Trophoblast cell (in vitro differentiated cells and primary cell): ENCODE results near the gene CATSPERE.

ENCODE experiments used
- DNase-seq, 2 donors: peaks; one replicate each; pipeline ENCODE4 v3.0.0-alpha.2; 2016
- H2AFZ ChIP-seq: 2 replicates; pipeline ENCODE4 v1.6.1; 2013; ENCODE audit warnings: low read length, moderate library complexity, mild to moderate bottlenecking; ENCODE audit not compliant: insufficient read depth, poor library complexity
- H2AK5ac ChIP-seq: 2 replicates; pipeline ENCODE4 v1.6.1; 2013; ENCODE audit warnings: mild to moderate bottlenecking, low read length
- H2BK120ac ChIP-seq: 2 replicates; pipeline ENCODE4 v1.6.1; 2013; ENCODE audit warnings: low read length, mild to moderate bottlenecking, moderate library complexity; ENCODE audit not compliant: insufficient read depth, poor library complexity
- H2BK12ac ChIP-seq: 2 replicates; pipeline ENCODE4 v1.6.1; 2013; ENCODE audit warnings: mild to moderate bottlenecking, low read length, moderate library complexity
- H2BK5ac ChIP-seq: 2 replicates; pipeline ENCODE4 v1.6.1; 2013; ENCODE audit warnings: low read length, low read depth, moderate library complexity, mild to moderate bottlenecking; ENCODE audit not compliant: poor library complexity
- H3K14ac ChIP-seq: 2 replicates; pipeline ENCODE4 v1.6.1; 2013; ENCODE audit warnings: mild to moderate bottlenecking, low read length
- H3K18ac ChIP-seq: 2 replicates; pipeline ENCODE4 v1.6.1; 2013; ENCODE audit warnings: mild to moderate bottlenecking, low read length
- H3K23ac ChIP-seq: 2 replicates; pipeline ENCODE4 v1.6.1; 2013; ENCODE audit warnings: low read length
- H3K27ac ChIP-seq: 2 replicates; pipeline ENCODE4 v1.5.1; 2013; ENCODE audit warnings: low read depth, mild to moderate bottlenecking, inconsistent platforms, low read length, moderate library complexity
- H3K27me3 ChIP-seq: 2 replicates; pipeline ENCODE4 v1.6.1; 2013; ENCODE audit warnings: inconsistent platforms, mild to moderate bottlenecking, low read length, moderate library complexity; ENCODE audit not compliant: insufficient read depth
- H3K36me3 ChIP-seq, 2 experiments: 1 replicate in 1 of 2; 2 replicates in 1 of 2; pipeline ENCODE4 v1.6.1; 2013; ENCODE audit warnings: low read length in 2 of 2, mild to moderate bottlenecking in 2 of 2, moderate library complexity in 1 of 2; ENCODE audit not compliant: insufficient read depth in 2 of 2, control insufficient read depth in 1 of 2
- H3K4ac ChIP-seq: 2 replicates; pipeline ENCODE4 v1.6.1; 2013; ENCODE audit warnings: low read depth, mild to moderate bottlenecking, low read length, moderate library complexity
- H3K4me1 ChIP-seq, 2 experiments: 1 replicate in 1 of 2; 2 replicates in 1 of 2; pipeline ENCODE4 v1.6.1; 2013; ENCODE audit warnings: low read length in 2 of 2, mild to moderate bottlenecking in 2 of 2, moderate library complexity in 1 of 2; ENCODE audit not compliant: insufficient read depth in 2 of 2, control insufficient read depth in 1 of 2
- H3K4me2 ChIP-seq: 2 replicates; pipeline ENCODE4 v1.6.1; 2013; ENCODE audit warnings: inconsistent platforms, mild to moderate bottlenecking, low read length, moderate library complexity
- H3K4me3 ChIP-seq: 2 replicates; pipeline ENCODE4 v1.5.1; 2013; ENCODE audit warnings: mild to moderate bottlenecking, low read depth, low read length, inconsistent platforms
- H3K79me1 ChIP-seq: one replicate; pipeline ENCODE4 v1.6.1; 2013; ENCODE audit warnings: low read length
- H3K79me2 ChIP-seq: 2 replicates; pipeline ENCODE4 v1.6.1; 2013; ENCODE audit warnings: low read length, mild to moderate bottlenecking; ENCODE audit not compliant: control insufficient read depth, insufficient read depth, poor library complexity
- H3K9ac ChIP-seq: 2 replicates; pipeline ENCODE4 v1.6.1; 2013; ENCODE audit warnings: mild to moderate bottlenecking, low read length
- H3K9me3 ChIP-seq: 2 replicates; pipeline ENCODE4 v1.6.1; 2013; ENCODE audit warnings: low read depth, mild to moderate bottlenecking, control low read depth, inconsistent platforms, low read length; ENCODE audit not compliant: insufficient read depth
- H4K12ac ChIP-seq: 2 replicates; pipeline ENCODE4 v1.6.1; 2013; ENCODE audit warnings: low read depth, mild to moderate bottlenecking, low read length, moderate library complexity
- H4K8ac ChIP-seq: 2 replicates; pipeline ENCODE4 v1.6.1; 2013; ENCODE audit warnings: low read depth, mild to moderate bottlenecking, low read length, moderate library complexity
- H4K91ac ChIP-seq: one replicate; pipeline ENCODE4 v1.6.1; 2013; ENCODE audit warnings: low read depth, mild to moderate bottlenecking, low read length, moderate library complexity
- WGBS: extraction: QIAGEN DNeasy Blood & Tissue Kit; methylation state at CpG from one replicate; pipeline ENCODE4 v1.1.7; 2013; ENCODE audit warnings: missing lambda C conversion rate; ENCODE audit not compliant: insufficient read length, insufficient coverage; ENCODE audit errors: extremely low coverage; 5-methylcytosine and 5-hydroxymethylcytosine counted together

Gene CATSPERE

GRCh38 chr1:244502630-244503029, 41.6 kb downstream of the CATSPERE start:
- no CpG with 5 or more reads among the region's 3 CpGs for WGBS
- H3K79me2 ChIP-seq = no peaks in the 10 kb centered on the region

GRCh38 chr1:244513493-244513892, 52.4 kb downstream of the CATSPERE start:
- no peaks in the 10 kb centered on the region for H3K36me3 ChIP-seq
- peaks cover 2% of the 10 kb centered on the region for H3K9me3 ChIP-seq
- no CpG with 5 or more reads among the region's 5 CpGs for WGBS

More at GRCh38 chr1:244502630-244503029, 41.6 kb downstream of the CATSPERE start:
- H2AFZ ChIP-seq = no peak overlapping the region
- H4K8ac ChIP-seq = no peak overlapping the region
- H3K4me2 ChIP-seq = no peak overlapping the region
- no peaks in the 10 kb centered on the region for H3K9me3 ChIP-seq
- H4K91ac ChIP-seq = no peak overlapping the region
- no peak overlapping the region for H3K14ac ChIP-seq
- H4K12ac ChIP-seq = no peak overlapping the region
- H3K4me1 ChIP-seq = no peaks in the 10 kb centered on the region
- H2AK5ac ChIP-seq = no peak overlapping the region
- H2BK5ac ChIP-seq = no peak overlapping the region
- no peak overlapping the region for H2BK12ac ChIP-seq
- no peak overlapping the region for H3K9ac ChIP-seq
- H3K27ac ChIP-seq = no peak overlapping the region
- no peak overlapping the region for H2BK120ac ChIP-seq
- no peaks in the 10 kb centered on the region for H3K36me3 ChIP-seq
- H3K27me3 ChIP-seq = no peaks in the 10 kb centered on the region
- H3K18ac ChIP-seq = no peak overlapping the region
- no peak for DNase-seq
- H3K79me1 ChIP-seq = no peaks in the 10 kb centered on the region
- H3K23ac ChIP-seq = no peak overlapping the region
- no peak overlapping the region for H3K4ac ChIP-seq
- H3K4me3 ChIP-seq = no peak overlapping the region

GRCh38 chr1:244515680-244516079, 54.6 kb downstream of the CATSPERE start:
- Histone ChIP-seq H2BK12ac (no peak overlapping the region), H3K14ac (no peak overlapping the region), H3K36me3 (no peaks in the 10 kb centered on the region), H3K9me3 (peaks cover 5% of the 10 kb centered on the region), H4K91ac (no peak overlapping the region), H3K4me3 (no peak overlapping the region), H3K18ac (no peak overlapping the region), H3K4me2 (no peak overlapping the region), H3K79me1 (no peaks in the 10 kb centered on the region), H4K12ac (no peak overlapping the region), H2AK5ac (no peak overlapping the region), H3K79me2 (no peaks in the 10 kb centered on the region), H2BK5ac (no peak overlapping the region), H3K4me1 (no peaks in the 10 kb centered on the region), H4K8ac (no peak overlapping the region), H3K23ac (no peak overlapping the region), H2BK120ac (no peak overlapping the region), H3K9ac (no peak overlapping the region), H2AFZ (no peak overlapping the region), H3K27me3 (no peaks in the 10 kb centered on the region), H3K27ac (no peak overlapping the region), H3K4ac (no peak overlapping the region)
- no CpG with 5 or more reads among the region's 2 CpGs for WGBS
- DNase-seq = no peak

More at GRCh38 chr1:244513493-244513892, 52.4 kb downstream of the CATSPERE start:
- no peak overlapping the region for H3K9ac ChIP-seq
- no peak overlapping the region for H2BK12ac ChIP-seq
- H3K4me1 ChIP-seq = no peaks in the 10 kb centered on the region
- H2BK120ac ChIP-seq = no peak overlapping the region
- no peak overlapping the region for H3K4me2 ChIP-seq
- no peak overlapping the region for H4K8ac ChIP-seq
- H3K79me2 ChIP-seq = no peaks in the 10 kb centered on the region
- no peak for DNase-seq
- H2BK5ac ChIP-seq = no peak overlapping the region
- no peak overlapping the region for H2AFZ ChIP-seq
- no peak overlapping the region for H3K4ac ChIP-seq
- H3K79me1 ChIP-seq = no peaks in the 10 kb centered on the region
- H3K4me3 ChIP-seq = no peak overlapping the region
- no peak overlapping the region for H3K27ac ChIP-seq
- no peak overlapping the region for H3K14ac ChIP-seq
- no peak overlapping the region for H2AK5ac ChIP-seq
- no peaks in the 10 kb centered on the region for H3K27me3 ChIP-seq
- no peak overlapping the region for H4K12ac ChIP-seq
- H4K91ac ChIP-seq = no peak overlapping the region
- no peak overlapping the region for H3K18ac ChIP-seq
- no peak overlapping the region for H3K23ac ChIP-seq

GRCh38 chr1:244536316-244536715, 75.2 kb downstream of the CATSPERE start:
- no peak overlapping the region for H3K4ac ChIP-seq
- no peaks in the 10 kb centered on the region for H3K27me3 ChIP-seq
- H3K79me1 ChIP-seq = no peaks in the 10 kb centered on the region
- H3K18ac ChIP-seq = no peak overlapping the region
- H3K14ac ChIP-seq = no peak overlapping the region
- H3K9me3 ChIP-seq = no peaks in the 10 kb centered on the region
- no peak overlapping the region for H2AK5ac ChIP-seq
- H2AFZ ChIP-seq = no peak overlapping the region
- no peak overlapping the region for H3K23ac ChIP-seq
- H4K8ac ChIP-seq = no peak overlapping the region
- no peak for DNase-seq
- no peak overlapping the region for H3K4me2 ChIP-seq
- no peaks in the 10 kb centered on the region for H3K36me3 ChIP-seq
- no peak overlapping the region for H2BK12ac ChIP-seq
- no CpG with 5 or more reads among the region's 10 CpGs for WGBS
- H3K9ac ChIP-seq = no peak overlapping the region
- no peak overlapping the region for H4K12ac ChIP-seq
- H3K4me1 ChIP-seq = no peaks in the 10 kb centered on the region
- no peaks in the 10 kb centered on the region for H3K79me2 ChIP-seq
- H3K27ac ChIP-seq = no peak overlapping the region
- H2BK5ac ChIP-seq = no peak overlapping the region
- no peak overlapping the region for H2BK120ac ChIP-seq
- H3K4me3 ChIP-seq = no peak overlapping the region
- H4K91ac ChIP-seq = no peak overlapping the region
